GM21390 (cell line): Measurements from ENCODE around the gene CHD6.

Experiments
- ATAC-seq: cut with Tn5 transposase; IDR thresholded peaks from one replicate; pipeline ENCODE4 v1.9.1; 2021; ENCODE audit not compliant: unreplicated experiment

CHD6 gene

DNA sequence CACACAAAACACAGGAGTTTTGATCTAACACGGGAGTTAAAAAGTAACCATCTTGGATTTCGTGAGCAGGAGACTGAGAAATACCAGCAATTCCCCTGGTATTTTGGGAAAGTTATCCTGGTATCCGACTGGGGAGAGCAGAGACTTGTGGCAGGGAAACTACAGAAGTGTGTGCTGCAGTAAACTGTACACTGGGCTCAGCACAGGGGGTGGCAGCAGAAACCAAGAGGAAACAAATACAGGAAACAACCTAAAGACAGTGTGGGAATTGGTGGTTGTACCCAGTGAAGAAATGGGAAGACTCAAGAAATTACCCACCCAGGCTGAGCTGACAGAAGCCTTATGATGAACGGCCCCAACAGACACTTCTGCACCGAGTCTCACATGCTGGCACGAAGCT, 109.8 kb downstream of the CHD6 start:
- no peak for ATAC-seq

DNA sequence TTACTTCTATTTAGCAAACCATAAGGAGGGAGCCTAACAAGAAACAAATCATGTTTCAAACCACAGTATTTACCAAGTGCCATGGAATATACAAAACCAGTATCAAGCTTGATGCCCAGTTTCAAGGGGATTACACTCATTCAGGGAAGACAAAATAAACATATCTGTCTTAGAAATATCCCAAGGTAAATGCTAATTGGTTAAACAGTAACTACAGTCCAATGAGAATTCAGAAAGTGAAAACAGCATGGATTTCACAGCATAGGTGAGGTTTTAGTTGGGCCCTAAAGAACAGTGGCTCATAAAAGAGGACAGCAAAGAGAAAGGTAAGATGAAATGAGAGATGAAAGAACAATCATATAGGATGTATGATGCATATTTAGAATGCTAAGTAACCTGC, 110.3 kb downstream of the CHD6 start:
- no peak for ATAC-seq

DNA sequence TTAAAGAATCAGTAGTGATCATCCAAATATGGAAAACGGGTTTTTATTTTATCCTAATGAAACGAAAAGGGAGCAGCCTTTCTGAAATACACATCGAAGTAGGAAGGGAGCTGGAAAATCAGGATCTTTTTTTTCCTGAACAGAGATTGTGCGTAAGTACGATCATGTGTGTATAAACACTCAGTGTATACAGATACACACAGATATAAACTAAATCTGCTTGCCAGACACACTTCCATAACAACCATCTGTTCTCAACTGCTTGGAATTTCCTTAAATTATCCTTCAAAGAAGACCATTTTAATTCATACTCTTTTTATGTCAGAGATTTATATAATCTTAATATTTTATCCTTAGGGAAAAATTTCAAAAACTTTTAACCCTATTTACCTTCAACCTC, 110.7 kb downstream of the CHD6 start:
- no peak for ATAC-seq

DNA sequence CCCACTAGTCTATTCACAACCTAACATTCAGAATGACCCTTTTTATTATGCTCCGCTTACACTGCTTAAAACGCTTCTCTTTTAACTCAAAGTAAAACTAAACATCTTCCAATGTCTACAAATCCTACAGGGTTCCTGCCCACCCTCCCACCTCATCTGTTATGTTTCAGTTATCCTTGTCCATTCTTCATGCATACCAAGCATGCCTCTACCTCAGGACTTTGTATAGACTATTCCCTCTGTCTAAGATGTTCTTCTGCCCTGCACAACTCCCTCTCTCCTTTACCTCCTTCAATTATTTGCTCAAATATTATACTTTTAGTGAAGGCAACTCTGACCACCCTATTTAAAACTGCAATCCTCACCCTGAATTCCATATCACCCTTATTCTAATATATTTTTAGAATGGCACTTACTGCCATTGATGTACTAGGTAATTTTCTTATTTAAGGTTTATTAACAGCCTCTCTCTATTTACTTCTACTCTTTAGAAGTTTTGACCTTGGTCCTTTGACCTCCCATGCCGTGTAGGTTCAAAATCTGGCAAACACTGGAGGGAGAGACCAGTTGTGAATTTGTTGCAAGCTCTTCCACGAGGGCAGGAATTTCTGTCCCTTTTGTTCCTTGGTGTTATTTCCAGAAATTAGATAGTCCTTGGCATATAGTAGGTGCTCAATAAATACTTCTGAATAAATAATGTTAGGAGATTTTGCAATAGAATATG, 111.8 kb downstream of the CHD6 start:
- no peak for ATAC-seq

DNA sequence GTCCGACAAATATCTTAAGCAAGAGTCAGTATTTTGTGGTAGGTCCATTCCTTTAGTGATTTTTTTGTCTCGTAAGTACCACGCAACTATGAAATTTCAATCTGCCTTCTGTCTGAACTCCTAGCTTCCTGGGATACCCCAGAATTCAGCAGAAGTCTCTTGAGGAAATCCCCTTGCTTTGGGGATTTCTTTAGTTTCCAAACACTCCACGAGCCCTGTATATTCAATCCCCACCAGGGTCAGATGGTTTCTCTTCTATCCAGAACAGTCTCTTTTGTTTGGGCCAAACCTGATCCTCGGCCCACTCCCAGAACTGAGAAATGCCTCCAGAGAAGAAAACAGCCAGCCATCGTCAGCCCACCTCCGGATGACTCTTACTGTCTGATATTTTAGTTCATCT, 113.0 kb downstream of the CHD6 start:
- no peak for ATAC-seq

DNA sequence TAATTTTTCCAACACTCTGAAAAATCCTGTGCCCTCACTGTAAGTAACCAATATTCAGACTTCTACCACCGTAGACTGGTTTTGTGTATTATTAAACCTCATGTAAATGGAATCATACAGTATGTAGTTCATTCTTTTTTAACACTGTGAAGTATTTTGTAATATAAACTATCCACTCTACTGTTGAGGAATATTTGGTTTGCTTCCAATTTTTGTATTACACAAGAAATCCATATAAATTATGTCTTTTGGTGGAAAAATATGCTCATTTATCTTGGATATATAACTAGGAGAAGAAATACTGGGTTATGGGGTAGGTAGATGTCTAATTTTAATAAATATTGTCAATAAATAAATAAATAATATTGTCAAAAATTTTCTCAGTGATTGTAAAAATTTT, 116.8 kb downstream of the CHD6 start:
- no peak for ATAC-seq

DNA sequence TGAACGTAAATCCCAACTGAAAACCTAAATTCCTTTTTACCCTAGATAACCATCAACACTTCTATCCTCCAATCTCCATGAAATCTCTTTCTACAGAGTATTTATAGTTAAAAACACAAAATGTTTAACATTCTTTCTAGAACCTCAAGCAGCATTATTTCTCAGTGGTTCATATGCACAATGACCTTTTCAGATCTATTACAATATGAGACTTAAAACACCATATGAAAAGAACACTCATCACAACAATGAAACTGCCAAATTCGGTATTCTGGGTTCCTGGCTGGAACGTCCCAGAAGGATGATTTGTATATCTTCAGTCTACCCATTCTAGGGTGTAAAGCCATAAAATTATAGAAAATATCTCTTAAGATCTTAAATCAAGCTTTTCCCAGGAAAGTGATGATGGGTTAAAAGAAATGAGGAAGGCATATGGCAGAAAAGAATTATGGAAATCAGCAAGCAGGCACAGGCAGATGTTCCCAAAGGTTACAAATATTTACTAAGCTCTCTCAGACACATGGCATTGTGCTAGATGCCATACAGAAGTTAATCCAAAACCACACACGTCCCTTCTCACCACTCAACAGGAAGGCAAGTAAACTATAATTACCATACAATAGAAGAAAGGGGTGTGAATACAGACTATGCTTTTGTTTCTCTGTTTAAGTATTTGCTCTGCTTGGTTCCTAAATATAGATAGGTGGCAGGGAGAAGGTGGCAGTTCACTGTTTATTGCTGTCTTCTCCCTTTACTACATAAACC, 118.0 kb downstream of the CHD6 start:
- no peak for ATAC-seq

DNA sequence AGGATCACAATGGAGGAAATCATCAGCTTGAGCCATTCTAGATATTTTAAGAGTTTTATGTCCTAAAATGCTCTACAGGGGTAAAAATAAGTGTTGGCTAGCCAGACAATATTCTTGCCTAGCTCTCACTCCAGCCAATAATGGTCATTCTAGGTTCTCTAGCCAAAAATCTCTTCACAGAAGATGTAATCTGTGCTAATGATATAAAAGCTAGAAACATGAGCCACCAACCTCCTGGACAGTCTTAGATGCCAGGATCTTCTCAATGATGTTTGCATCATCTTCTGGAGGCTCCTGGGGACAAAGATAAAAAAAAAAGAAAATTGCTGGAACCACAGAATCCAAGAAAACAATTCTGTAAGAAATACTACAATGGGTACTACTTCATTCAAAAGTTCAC, 119.1 kb downstream of the CHD6 start:
- no peak for ATAC-seq

DNA sequence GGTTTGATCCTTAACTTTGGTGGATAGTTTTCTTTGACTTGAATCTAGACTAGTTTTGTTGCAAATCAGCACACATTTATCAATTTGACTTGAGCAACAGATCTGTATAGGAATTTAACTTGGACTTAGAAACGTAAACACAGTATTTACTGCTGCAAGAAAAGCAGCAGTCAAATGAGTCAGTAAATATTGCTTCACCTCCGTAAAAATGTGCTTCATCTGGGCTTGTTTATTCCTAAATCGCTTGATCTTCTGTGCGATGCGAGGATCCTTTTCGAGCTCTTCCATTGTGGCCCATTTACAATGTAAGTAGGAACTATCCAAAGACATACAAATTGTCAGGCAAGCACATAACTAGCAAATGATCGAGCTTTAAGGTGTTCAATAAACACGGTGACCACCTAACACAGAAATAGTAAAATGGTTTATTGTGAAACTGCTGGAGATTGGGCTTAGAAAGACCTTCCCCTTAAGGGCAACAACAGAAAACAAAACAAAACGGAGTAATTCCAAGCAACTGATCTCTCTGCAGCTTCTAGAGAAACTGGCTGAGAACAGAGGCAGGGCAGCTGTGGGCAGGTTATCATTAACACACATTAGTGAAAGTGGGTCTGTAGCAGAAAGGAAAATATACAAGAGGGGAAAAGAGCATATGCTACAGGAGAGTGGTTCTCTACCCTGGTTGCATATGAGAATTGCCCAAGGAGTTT, 120.8 kb downstream of the CHD6 start:
- no peak for ATAC-seq

DNA sequence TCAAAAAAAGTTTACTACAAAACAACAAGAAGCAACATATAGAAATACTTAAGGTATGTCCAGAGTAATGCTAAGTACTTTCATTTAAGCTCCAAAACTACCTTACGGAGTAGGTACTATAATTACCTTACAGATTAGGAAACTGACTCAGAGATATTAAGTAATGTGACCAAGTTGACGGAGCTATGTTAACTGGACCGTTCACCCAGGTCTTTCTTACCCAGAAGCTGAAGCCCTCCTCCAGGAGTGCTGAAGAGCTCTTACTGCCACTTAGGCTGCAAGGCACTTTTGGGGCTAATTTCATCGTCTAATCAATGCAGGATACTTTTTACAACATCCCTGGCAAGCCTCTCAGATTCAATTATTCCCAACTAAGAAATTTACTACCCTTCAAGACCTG, 123.7 kb downstream of the CHD6 start:
- no peak for ATAC-seq

DNA sequence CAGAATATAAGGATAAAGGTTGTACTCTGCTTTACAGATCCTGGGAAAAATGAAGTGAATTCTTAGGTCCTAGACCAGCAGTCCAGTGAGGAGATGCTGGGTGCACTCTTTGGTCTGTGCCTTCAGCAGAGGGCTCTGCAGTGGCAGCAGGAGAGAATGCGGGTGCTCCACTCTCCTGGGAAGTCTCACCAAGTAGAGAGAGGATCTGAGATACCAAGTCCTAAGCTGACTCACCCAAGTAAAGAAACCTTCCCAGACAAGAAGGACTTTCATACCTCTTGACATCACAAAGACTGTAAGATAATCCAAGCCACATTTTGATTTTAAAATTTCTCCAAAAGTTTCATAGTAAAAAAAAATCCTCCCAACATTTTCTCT, 134.6 kb downstream of the CHD6 start:
- ATAC-seq: no peak

DNA sequence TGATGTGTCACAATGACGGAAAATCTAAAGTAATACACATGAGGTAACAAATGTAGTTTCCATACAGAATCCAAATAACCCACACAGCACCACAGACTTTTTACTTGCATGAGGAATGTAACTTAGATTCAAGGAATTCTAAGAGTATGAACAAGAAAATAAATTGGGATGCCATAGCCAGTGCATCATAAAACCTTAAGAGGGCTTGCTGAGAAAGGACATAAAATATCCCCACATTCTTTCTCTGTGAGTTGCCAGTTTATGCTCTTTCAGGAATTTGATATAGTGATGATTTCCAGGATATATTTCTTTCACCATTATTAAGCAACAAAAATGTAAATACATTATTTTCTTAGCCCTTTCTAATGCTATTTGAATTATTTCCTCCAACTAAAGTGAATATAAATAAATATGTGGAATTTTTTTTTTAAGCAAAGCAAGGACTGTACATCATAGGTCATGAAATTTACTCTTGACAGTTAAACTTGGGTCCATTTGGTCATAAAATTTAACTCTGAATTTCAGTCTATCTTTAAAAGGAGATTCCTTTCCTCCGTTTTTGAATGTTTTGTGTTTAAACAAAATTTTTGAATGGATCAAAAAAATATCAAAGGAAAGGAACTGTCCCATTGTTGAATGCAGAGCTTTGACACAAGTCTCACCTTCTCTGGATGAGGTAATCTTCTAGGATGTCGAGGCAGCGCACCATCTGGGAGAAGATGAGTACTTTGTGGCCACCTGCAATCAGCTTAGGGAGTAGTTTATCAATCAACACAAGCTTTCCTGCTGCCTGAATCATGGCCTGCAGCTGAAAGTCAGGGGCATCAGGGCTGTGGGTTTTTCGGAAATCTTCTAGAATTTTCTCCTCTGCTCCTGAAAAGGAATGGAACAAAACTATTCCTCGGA, 135.3 kb downstream of the CHD6 start:
- no peak for ATAC-seq

DNA sequence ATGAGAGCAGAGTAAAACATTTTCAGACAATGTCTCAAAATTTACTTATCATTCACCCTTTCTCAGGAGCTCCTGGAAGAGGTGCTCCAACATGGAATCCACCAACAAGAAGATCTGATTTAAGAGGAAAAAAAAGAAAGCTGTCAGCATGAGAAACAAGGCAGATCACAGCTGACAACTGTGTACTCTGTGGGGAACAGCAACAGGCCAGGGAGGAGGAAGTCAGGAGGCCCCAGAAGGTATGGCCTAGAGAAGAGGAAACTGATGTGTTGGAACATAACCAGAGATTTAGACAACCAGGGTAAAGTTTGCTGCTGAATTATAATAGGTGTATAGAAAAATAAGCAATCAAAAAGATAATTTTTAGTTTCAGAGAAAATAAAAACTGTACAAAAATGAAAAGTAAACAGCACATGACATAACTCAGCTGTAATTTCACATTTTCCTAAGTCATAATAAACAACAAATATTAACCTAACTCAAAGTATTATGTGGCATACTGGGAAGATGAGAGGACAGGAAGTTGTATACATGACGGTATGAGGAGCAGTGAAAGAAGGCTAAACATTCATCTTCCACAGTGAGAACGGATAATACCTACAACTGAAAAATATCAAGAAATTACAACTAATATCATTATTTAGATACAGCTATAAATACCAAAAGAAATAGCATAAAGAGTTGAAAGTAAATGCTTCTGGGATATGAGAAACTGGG, 138.0 kb downstream of the CHD6 start:
- ATAC-seq: no peak

DNA sequence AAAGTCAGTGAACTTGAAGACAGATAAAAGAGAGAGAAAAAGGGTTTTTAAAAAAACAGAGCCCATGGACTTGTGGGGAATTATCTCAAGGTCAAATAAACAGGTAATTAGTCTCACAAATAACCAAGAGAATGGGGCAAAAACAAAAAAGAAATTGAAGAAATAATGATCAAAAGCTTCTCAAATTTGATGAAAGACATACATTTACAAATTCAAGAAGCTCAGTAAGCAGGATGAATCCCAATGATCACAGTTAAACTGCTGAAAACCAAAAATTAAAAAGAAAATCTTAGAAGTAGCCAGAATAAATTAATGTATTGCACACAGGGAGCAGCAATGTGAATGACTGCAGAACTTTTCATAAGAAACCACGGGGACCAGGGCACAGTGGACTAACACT, 139.1 kb downstream of the CHD6 start:
- no peak for ATAC-seq

DNA sequence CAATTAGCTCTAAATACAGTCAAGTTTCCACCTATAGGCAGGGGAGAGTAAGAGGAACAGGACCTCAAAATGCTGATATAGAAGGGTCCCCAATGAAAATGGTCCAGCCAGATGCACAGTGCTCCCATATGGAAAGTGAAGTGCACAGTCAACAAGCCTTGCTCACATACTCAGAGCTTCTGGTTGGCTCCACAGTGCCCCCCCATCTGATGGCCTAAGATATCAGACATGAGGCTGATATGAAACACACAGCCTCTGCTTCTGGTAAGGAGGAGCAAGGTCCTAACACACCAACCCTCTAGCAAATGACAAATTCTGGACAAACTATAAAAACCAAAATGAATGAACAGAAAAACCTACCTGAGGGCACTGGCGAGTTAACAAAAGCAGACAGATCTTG, 140.2 kb downstream of the CHD6 start:
- no peak for ATAC-seq

DNA sequence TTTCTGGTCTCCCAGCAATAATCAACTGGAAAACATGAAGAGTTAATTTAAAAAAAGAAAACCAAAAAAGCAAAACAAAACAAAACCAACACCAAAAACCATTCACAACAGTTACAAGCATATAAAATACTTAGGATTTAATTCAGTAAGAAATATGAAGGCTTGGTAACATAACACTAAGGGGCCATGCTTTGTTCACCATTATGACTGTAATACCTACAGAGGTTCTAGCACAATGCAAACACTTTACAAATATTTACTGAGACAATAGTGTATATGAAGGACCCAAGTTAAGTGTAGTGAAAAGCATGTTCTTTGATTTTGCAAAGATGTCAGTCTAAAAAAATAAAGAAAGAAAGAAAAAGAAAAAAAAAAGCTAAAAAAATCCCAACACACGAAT, 141.7 kb downstream of the CHD6 start:
- no peak for ATAC-seq

DNA sequence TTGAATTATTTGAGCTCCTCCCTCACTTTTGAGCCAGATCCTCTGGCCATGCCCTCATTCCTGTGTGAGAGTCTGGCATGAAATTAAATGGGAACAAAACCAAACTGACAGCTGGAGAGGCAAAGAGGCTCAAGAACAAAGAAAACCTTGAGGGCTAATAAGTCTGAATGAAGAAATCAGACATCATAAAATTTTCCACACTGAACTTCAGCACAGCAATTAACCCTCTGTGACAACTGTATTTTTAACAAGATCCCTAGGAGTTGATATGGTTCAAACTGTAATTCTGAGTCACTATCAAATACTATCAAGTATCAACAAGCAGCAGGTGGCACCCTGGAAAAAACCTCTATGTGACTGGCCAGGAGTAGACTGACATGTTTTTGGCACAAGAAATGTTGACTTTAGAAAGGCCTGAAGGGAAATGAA, 142.2 kb downstream of the CHD6 start:
- ATAC-seq: no peak

DNA sequence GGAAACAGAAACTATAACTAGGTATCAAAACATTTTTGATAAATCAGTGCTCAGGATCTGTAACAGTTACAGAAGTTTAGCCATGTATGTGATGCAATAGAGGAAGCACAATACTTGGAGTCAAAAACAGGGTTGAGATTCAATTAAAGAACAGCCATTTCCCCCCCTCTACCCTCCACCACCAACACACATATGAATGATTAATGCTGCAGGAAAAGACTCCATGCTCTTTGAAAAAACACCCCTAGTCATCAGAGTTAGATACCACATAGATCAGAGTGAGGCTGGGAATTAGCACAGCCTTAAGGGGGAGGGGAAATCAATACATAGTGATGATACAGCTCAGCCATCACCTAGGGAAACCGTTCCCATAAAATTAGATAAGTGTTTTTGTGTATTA, 142.7 kb downstream of the CHD6 start:
- no peak for ATAC-seq

DNA sequence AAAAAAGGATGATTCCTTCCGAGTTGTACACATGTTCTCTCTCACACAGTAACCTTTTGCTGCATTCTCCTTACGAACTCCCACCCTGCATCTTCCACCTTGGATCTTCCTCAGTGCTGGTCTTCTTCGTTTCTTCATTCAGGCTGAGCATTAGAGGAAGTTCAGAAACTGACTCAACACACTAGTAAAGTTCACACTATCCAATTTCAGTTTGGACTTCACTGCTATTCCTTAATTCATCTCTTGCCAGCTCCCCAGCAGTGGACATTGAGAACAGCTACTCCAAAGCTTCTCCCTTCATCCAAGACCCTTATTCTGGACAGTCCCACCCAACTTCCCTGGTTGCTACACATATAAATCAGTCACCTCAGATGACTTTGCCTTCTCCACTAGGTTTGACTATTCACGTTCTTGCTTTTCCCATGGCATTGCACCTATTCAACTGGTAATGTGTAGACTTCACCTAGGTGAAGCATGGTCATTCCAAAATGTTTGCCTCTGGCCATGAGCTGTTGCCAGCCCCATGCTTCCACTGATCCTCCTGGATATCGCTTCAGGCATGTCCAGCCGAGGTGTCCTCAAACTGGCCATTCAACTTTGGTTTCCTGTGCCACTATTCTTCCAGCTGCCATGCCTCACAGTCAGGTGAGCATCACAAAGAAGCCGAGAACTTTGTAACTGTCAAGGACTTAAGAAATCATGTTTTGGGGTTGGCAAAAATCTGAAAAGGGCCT, 147.6 kb downstream of the CHD6 start:
- ATAC-seq: no peak

DNA sequence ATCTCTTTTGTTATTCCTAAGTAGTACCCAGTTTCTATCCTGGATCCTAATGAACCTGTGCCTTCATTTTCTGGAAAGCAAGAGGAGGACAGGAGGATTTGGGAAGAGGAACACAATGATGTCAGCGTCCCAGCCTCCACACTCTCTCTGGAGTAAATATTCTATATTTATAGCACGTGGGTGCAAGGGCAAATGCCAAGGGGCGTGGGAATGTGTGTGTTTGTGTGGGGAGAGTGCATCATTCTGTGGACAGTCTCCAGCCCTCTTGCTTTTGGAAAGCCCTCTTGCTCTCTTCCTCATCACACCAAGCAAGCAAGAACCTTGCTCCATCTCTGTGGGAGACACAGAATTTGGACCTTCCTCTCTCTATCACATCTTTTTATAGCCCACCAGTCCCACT, 148.3 kb downstream of the CHD6 start:
- no peak for ATAC-seq
